GM23338 (cell line): ENCODE measurements around the gene ZBTB14. TPM values are rescaled to one million over a fixed set of nuclear protein-coding genes. Genes with fewer than 3 reads are reported as not detected.

Source experiments
- ATAC-seq: fragments of 200-7000 bp; cut with Tn5 transposase; 3 replicates; pipeline ENCODE4 v1.9.1; 2020
- DNase-seq: peaks from one replicate; pipeline ENCODE4 v3.0.0-alpha.2; 2015; ENCODE audit warnings: low spot score
- H2AFZ ChIP-seq: fragments of 200-600 bp; sonication (generic); 2 replicates; pipeline ENCODE4 v1.8.0; 2016; ENCODE audit warnings: antibody characterized with exemption, mild to moderate bottlenecking, moderate library complexity
- H3F3A ChIP-seq: fragments of 200-600 bp; sonication (generic); replicated peaks from 2 replicates; pipeline ENCODE4 v1.8.0; 2017; ENCODE audit warnings: antibody characterized with exemption, mixed run types, low read depth
- H3K27ac ChIP-seq: fragments of 200-600 bp; sonication (generic); 2 replicates; pipeline ENCODE4 v1.6.1; 2016; ENCODE audit warnings: low read depth
- H3K27me3 ChIP-seq: fragments of 200-600 bp; sonication (generic); 2 replicates; pipeline ENCODE4 v1.8.0; 2016; ENCODE audit warnings: mild to moderate bottlenecking, mixed run types, moderate library complexity; ENCODE audit not compliant: insufficient read depth
- H3K36me3 ChIP-seq: fragments of 200-600 bp; sonication (generic); 2 replicates; pipeline ENCODE4 v1.8.0; 2016; ENCODE audit warnings: mild to moderate bottlenecking; ENCODE audit not compliant: insufficient read depth
- H3K4me1 ChIP-seq: fragments of 200-600 bp; sonication (generic); 2 replicates; pipeline ENCODE4 v1.8.0; 2016; ENCODE audit warnings: mild to moderate bottlenecking, moderate library complexity; ENCODE audit not compliant: insufficient read depth
- H3K4me2 ChIP-seq: fragments of 200-600 bp; sonication (generic); 2 replicates; pipeline ENCODE4 v1.7.1; 2017; ENCODE audit warnings: mixed run types
- H3K4me3 ChIP-seq: fragments of 200-600 bp; sonication (generic); 2 replicates; pipeline ENCODE4 v1.6.1; 2016; ENCODE audit warnings: mixed run types
- H3K79me2 ChIP-seq: fragments of 200-600 bp; sonication (generic); replicated peaks from 2 replicates; pipeline ENCODE4 v1.8.0; 2017; ENCODE audit warnings: mild to moderate bottlenecking; ENCODE audit not compliant: insufficient read depth
- H3K9me2 ChIP-seq: fragments of 200-600 bp; sonication (generic); 2 replicates; pipeline ENCODE4 v1.8.0; 2017; ENCODE audit not compliant: insufficient read depth
- H4K20me1 ChIP-seq: fragments of 200-600 bp; sonication (generic); replicated peaks from 2 replicates; pipeline ENCODE4 v1.8.0; 2017; ENCODE audit warnings: mild to moderate bottlenecking; ENCODE audit not compliant: insufficient read depth
- H3K27ac Mint-ChIP-seq: 2 replicates; pipeline ENCODE4 v1.8.0; 2020; ENCODE audit warnings: inconsistent platforms, mild to moderate bottlenecking, moderate library complexity, mixed read lengths
- H3K27me3 Mint-ChIP-seq: 3 replicates; pipeline ENCODE4 v1.8.0; 2022; ENCODE audit warnings: low read depth, mild to moderate bottlenecking, moderate library complexity, mixed read lengths, inconsistent platforms; ENCODE audit not compliant: insufficient read depth, poor library complexity
- H3K36me3 Mint-ChIP-seq: 3 replicates; pipeline ENCODE4 v1.8.0; 2021; ENCODE audit warnings: low read depth, mild to moderate bottlenecking, inconsistent platforms, moderate library complexity, mixed read lengths
- H3K4me1 Mint-ChIP-seq: 3 replicates; pipeline ENCODE4 v1.8.0; 2020; ENCODE audit warnings: mild to moderate bottlenecking, inconsistent platforms, mixed read lengths
- H3K4me3 Mint-ChIP-seq: 3 replicates; pipeline ENCODE4 v1.8.0; 2021; ENCODE audit warnings: moderate library complexity, mild to moderate bottlenecking, inconsistent platforms, mixed read lengths
- H3K9me3 Mint-ChIP-seq: 3 replicates; pipeline ENCODE4 v1.8.0; 2020; ENCODE audit warnings: moderate library complexity, mild to moderate bottlenecking, inconsistent platforms, mixed read lengths
- CREB1 ChIP-seq: fragments of 250-450 bp; sonication (Bioruptor Pico); IDR thresholded peaks from 2 replicates; pipeline ENCODE4 v1.5.0; 2020; ENCODE audit warnings: low read depth, mild to moderate bottlenecking, moderate library complexity
- ETS1 ChIP-seq: IDR thresholded peaks from 2 replicates; pipeline ENCODE4 v1.6.1; 2016; ENCODE audit warnings: antibody characterized with exemption
- EZH2 ChIP-seq: fragments of 200-600 bp; sonication (generic); IDR thresholded peaks from one replicate; pipeline ENCODE4 v1.8.0; 2017; ENCODE audit warnings: antibody characterized with exemption, mild to moderate bottlenecking, low read depth; ENCODE audit not compliant: unreplicated experiment
- EZH2phosphoT487 ChIP-seq: fragments of 200-600 bp; sonication (generic); IDR thresholded peaks from one replicate; pipeline ENCODE4 v1.8.1; 2018; ENCODE audit warnings: antibody characterized with exemption; ENCODE audit not compliant: unreplicated experiment
- JUNB ChIP-seq: IDR thresholded peaks from one replicate; pipeline ENCODE4 v1.6.1; 2016; ENCODE audit warnings: antibody characterized with exemption; ENCODE audit not compliant: unreplicated experiment
- NANOG ChIP-seq: IDR thresholded peaks from 2 replicates; pipeline ENCODE4 v1.6.1; 2016; ENCODE audit warnings: antibody characterized with exemption, borderline replicate concordance
- POLR2AphosphoS5 ChIP-seq: IDR thresholded peaks from 2 replicates; pipeline ENCODE4 v1.6.1; 2016; ENCODE audit warnings: antibody characterized with exemption, low read depth
- STAT1 ChIP-seq: IDR thresholded peaks from one replicate; pipeline ENCODE4 v1.6.1; 2016; ENCODE audit warnings: antibody characterized with exemption; ENCODE audit not compliant: unreplicated experiment
- ZNF114 ChIP-seq: fragments of 250-450 bp; sonication (Bioruptor Pico); IDR thresholded peaks from 2 replicates; pipeline ENCODE4 v1.5.0; 2020; ENCODE audit warnings: mild to moderate bottlenecking, moderate library complexity
- ZNF331 ChIP-seq: fragments of 250-450 bp; sonication (Bioruptor Pico); IDR thresholded peaks from 2 replicates; pipeline ENCODE4 v1.5.0; 2020; ENCODE audit warnings: low read depth, mild to moderate bottlenecking, moderate library complexity
- polyA plus RNA-seq: library from polyadenylated mRNA; unstranded; fragments of >200 nt; fragmentation: Nextera tagmentation; extraction: Ambion mirVana; gene quantifications from 2 replicates; pipeline ENCODE4 v1.2.1, GENCODE V29; 2016
- total RNA-seq: library from RNA; depleted of rRNA; stranded (reverse); fragments of >200 nt; shearing (Covaris generic); gene quantifications from 2 replicates; pipeline ENCODE4 v1.2.3, GENCODE V29; 2014
- TF ChIP-seq, protein P1 (sequence below): IDR thresholded peaks from one replicate; pipeline ENCODE4 v1.6.1; 2018; ENCODE audit warnings: antibody characterized with exemption; ENCODE audit not compliant: unreplicated experiment
- TF ChIP-seq, protein P2 (sequence below): fragments of 250-450 bp; sonication (Bioruptor Pico); IDR thresholded peaks from 2 replicates; pipeline ENCODE4 v1.5.0; 2020; ENCODE audit warnings: mild to moderate bottlenecking, moderate library complexity
- TF ChIP-seq, protein P3 (sequence below), 2 experiments: fragments of 200-600 bp in 1 of 2; sonication (generic) in 1 of 2; conservative IDR thresholded peaks; 2 replicates each; pipeline versions ENCODE4 v1.5.1 to v1.6.1; 2016 to 2017; ENCODE audit warnings: antibody characterized with exemption in 2 of 2, low read depth in 2 of 2, mild to moderate bottlenecking in 2 of 2, moderate library complexity in 1 of 2

ZBTB14 gene
- total and polyA plus RNA-seq, 2 experiments from 2014 or later = 5.2 to 16.8 TPM

DNA sequence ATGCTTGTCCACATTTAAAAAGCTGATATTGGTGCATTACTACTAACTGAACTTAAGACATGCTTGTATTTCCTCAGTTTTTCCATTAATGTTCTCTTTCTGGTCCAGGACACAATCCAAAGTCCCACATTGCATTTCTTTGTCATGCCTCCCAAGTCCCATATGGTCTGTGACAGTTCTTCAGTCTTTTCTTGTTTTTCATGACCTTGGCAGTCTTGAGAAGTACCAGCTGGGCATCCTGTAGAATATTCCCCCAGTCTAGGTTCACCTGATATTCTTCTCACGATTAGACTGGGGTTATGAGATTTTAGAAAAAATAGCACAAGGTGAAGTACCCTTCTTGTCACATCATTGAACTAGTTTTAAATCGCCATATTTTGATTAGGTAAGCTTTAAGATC, 10.3 kb upstream of the ZBTB14 start:
- TF ChIP-seq EZH2 = no peak
- TF ChIP-seq ZNF331 (CRISPR knock-in tag) = no peak
- no peak for TF ChIP-seq STAT1
- no peak for TF ChIP-seq NANOG
- TF ChIP-seq ETS1 = no peak
- TF ChIP-seq, protein P1, sequence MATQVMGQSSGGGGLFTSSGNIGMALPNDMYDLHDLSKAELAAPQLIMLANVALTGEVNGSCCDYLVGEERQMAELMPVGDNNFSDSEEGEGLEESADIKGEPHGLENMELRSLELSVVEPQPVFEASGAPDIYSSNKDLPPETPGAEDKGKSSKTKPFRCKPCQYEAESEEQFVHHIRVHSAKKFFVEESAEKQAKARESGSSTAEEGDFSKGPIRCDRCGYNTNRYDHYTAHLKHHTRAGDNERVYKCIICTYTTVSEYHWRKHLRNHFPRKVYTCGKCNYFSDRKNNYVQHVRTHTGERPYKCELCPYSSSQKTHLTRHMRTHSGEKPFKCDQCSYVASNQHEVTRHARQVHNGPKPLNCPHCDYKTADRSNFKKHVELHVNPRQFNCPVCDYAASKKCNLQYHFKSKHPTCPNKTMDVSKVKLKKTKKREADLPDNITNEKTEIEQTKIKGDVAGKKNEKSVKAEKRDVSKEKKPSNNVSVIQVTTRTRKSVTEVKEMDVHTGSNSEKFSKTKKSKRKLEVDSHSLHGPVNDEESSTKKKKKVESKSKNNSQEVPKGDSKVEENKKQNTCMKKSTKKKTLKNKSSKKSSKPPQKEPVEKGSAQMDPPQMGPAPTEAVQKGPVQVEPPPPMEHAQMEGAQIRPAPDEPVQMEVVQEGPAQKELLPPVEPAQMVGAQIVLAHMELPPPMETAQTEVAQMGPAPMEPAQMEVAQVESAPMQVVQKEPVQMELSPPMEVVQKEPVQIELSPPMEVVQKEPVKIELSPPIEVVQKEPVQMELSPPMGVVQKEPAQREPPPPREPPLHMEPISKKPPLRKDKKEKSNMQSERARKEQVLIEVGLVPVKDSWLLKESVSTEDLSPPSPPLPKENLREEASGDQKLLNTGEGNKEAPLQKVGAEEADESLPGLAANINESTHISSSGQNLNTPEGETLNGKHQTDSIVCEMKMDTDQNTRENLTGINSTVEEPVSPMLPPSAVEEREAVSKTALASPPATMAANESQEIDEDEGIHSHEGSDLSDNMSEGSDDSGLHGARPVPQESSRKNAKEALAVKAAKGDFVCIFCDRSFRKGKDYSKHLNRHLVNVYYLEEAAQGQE = no peak
- no peak for TF ChIP-seq ZNF114
- TF ChIP-seq JUNB = no peak
- TF ChIP-seq CREB1 (CRISPR knock-in tag) = no peak
- TF ChIP-seq EZH2phosphoT487 = no peak
- no peak for TF ChIP-seq POLR2AphosphoS5
- TF ChIP-seq, protein P2, sequence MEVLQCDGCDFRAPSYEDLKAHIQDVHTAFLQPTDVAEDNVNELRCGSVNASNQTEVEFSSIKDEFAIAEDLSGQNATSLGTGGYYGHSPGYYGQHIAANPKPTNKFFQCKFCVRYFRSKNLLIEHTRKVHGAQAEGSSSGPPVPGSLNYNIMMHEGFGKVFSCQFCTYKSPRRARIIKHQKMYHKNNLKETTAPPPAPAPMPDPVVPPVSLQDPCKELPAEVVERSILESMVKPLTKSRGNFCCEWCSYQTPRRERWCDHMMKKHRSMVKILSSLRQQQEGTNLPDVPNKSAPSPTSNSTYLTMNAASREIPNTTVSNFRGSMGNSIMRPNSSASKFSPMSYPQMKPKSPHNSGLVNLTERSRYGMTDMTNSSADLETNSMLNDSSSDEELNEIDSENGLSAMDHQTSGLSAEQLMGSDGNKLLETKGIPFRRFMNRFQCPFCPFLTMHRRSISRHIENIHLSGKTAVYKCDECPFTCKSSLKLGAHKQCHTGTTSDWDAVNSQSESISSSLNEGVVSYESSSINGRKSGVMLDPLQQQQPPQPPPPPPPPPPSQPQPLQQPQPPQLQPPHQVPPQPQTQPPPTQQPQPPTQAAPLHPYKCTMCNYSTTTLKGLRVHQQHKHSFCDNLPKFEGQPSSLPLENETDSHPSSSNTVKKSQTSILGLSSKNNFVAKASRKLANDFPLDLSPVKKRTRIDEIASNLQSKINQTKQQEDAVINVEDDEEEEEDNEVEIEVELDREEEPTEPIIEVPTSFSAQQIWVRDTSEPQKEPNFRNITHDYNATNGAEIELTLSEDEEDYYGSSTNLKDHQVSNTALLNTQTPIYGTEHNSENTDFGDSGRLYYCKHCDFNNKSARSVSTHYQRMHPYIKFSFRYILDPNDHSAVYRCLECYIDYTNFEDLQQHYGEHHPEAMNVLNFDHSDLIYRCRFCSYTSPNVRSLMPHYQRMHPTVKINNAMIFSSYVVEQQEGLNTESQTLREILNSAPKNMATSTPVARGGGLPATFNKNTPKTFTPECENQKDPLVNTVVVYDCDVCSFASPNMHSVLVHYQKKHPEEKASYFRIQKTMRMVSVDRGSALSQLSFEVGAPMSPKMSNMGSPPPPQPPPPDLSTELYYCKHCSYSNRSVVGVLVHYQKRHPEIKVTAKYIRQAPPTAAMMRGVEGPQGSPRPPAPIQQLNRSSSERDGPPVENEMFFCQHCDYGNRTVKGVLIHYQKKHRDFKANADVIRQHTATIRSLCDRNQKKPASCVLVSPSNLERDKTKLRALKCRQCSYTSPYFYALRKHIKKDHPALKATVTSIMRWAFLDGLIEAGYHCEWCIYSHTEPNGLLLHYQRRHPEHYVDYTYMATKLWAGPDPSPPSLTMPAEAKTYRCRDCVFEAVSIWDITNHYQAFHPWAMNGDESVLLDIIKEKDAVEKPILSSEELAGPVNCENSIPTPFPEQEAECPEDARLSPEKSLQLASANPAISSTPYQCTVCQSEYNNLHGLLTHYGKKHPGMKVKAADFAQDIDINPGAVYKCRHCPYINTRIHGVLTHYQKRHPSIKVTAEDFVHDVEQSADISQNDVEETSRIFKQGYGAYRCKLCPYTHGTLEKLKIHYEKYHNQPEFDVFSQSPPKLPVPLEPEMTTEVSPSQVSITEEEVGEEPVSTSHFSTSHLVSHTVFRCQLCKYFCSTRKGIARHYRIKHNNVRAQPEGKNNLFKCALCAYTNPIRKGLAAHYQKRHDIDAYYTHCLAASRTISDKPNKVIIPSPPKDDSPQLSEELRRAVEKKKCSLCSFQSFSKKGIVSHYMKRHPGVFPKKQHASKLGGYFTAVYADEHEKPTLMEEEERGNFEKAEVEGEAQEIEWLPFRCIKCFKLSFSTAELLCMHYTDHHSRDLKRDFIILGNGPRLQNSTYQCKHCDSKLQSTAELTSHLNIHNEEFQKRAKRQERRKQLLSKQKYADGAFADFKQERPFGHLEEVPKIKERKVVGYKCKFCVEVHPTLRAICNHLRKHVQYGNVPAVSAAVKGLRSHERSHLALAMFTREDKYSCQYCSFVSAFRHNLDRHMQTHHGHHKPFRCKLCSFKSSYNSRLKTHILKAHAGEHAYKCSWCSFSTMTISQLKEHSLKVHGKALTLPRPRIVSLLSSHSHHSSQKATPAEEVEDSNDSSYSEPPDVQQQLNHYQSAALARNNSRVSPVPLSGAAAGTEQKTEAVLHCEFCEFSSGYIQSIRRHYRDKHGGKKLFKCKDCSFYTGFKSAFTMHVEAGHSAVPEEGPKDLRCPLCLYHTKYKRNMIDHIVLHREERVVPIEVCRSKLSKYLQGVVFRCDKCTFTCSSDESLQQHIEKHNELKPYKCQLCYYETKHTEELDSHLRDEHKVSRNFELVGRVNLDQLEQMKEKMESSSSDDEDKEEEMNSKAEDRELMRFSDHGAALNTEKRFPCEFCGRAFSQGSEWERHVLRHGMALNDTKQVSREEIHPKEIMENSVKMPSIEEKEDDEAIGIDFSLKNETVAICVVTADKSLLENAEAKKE (CRISPR knock-in tag) = no peak
- TF ChIP-seq, protein P3, sequence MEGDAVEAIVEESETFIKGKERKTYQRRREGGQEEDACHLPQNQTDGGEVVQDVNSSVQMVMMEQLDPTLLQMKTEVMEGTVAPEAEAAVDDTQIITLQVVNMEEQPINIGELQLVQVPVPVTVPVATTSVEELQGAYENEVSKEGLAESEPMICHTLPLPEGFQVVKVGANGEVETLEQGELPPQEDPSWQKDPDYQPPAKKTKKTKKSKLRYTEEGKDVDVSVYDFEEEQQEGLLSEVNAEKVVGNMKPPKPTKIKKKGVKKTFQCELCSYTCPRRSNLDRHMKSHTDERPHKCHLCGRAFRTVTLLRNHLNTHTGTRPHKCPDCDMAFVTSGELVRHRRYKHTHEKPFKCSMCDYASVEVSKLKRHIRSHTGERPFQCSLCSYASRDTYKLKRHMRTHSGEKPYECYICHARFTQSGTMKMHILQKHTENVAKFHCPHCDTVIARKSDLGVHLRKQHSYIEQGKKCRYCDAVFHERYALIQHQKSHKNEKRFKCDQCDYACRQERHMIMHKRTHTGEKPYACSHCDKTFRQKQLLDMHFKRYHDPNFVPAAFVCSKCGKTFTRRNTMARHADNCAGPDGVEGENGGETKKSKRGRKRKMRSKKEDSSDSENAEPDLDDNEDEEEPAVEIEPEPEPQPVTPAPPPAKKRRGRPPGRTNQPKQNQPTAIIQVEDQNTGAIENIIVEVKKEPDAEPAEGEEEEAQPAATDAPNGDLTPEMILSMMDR (conservative IDR thresholded peaks at IDR 0.05; ENCODE audit: low read depth in 2 of 2) = no peak
- H3F3A ChIP-seq = 0 out of 2 replicates have a peak, but pooled peaks cover 4% of the 10 kb centered on the region
- H3K4me2 ChIP-seq = no peak overlapping the region

More for the DNA sequence above, 10.3 kb upstream of the ZBTB14 start:
- ATAC-seq (no peak), DNase-seq (no peak)
- no peaks in the 10 kb centered on the region for H3K79me2 ChIP-seq
- H3K27ac ChIP-seq = no peak overlapping the region
- H3K36me3 ChIP-seq = no peaks in the 10 kb centered on the region
- Mint-ChIP-seq H3K4me3 (no peak overlapping the region), H3K4me1 (no peaks in the 10 kb centered on the region), H3K27ac (no peak overlapping the region), H3K27me3 (no peaks in the 10 kb centered on the region), H3K9me3 (no peaks in the 10 kb centered on the region), H3K36me3 (no peaks in the 10 kb centered on the region)
- no peaks in the 10 kb centered on the region for H3K4me1 ChIP-seq
- H4K20me1 ChIP-seq = no peaks in the 10 kb centered on the region
- no peak overlapping the region for H3K4me3 ChIP-seq
- no peaks in the 10 kb centered on the region for H3K27me3 ChIP-seq
- no peak overlapping the region for H2AFZ ChIP-seq
- no peaks in the 10 kb centered on the region for H3K9me2 ChIP-seq
